HL-60 (cell line): ENCODE measurements around the gene AHRR.

Source experiments
- DNase-seq, 2 experiments: peaks; one replicate each; pipeline ENCODE4 v3.0.0-alpha.2; 2010 to 2020; ENCODE audit warnings: low read depth in 1 of 2, low spot score in 1 of 2
- H3K27ac ChIP-seq: fragments of 250-450 bp; sonication (Bioruptor Pico); replicated peaks from 2 replicates; pipeline ENCODE4 v1.5.1; 2020; ENCODE audit warnings: mild to moderate bottlenecking, moderate library complexity
- H3K27me3 ChIP-seq: fragments of 250-450 bp; sonication (Bioruptor Pico); 2 replicates; pipeline ENCODE4 v1.5.1; 2021; ENCODE audit warnings: mild to moderate bottlenecking, moderate library complexity; ENCODE audit not compliant: insufficient read depth, poor library complexity, severe bottlenecking
- H3K4me3 ChIP-seq: replicated peaks from 2 replicates; pipeline ENCODE4 v1.5.1; 2011; ENCODE audit warnings: mild to moderate bottlenecking, control low read depth, low read length; ENCODE audit not compliant: insufficient read depth
- CTCF ChIP-seq: IDR thresholded peaks from one replicate; pipeline ENCODE4 v1.5.1; 2011; ENCODE audit warnings: low read length, control low read depth, inconsistent platforms; ENCODE audit not compliant: insufficient read depth
- GABPA ChIP-seq: IDR thresholded peaks from 2 replicates; pipeline ENCODE4 v1.6.1; 2012; ENCODE audit warnings: low read depth
- POLR2AphosphoS5 ChIP-seq: IDR thresholded peaks from 2 replicates; pipeline ENCODE4 v1.6.1; 2012; ENCODE audit warnings: low read depth
- REST ChIP-seq: IDR thresholded peaks from 2 replicates; pipeline ENCODE4 v1.6.1; 2012; ENCODE audit warnings: low read depth; ENCODE audit not compliant: insufficient replicate concordance
- SPI1 ChIP-seq: IDR thresholded peaks from 2 replicates; pipeline ENCODE4 v1.6.1; 2012; ENCODE audit warnings: low read depth, mild to moderate bottlenecking, borderline replicate concordance

AHRR gene

GRCh38 chr5:321726-322251 is 275 bp downstream of the AHRR start:
- Histone ChIP-seq H3K27me3 (no peaks in the 10 kb centered on the region), H3K4me3 (peak overlapping the region; percentile 50), H3K27ac (peak overlapping the region; percentile 85)
- no peak for DNase-seq
- no peak; the same call in 1 of the 2 replicates for TF ChIP-seq POLR2AphosphoS5
- TF ChIP-seq SPI1 = no peak
- no peak for TF ChIP-seq REST
- no peak for TF ChIP-seq GABPA
- TF ChIP-seq CTCF = no peak

GRCh38 chr5:322281-322941 is 897 bp downstream of the AHRR start:
- H3K27me3 ChIP-seq = no peaks in the 10 kb centered on the region
- peak in 1 of 2 experiments; percentile 54 for DNase-seq
- no peak for TF ChIP-seq REST
- TF ChIP-seq GABPA = no peak
- no peak for TF ChIP-seq POLR2AphosphoS5
- TF ChIP-seq SPI1 = no peak
- TF ChIP-seq CTCF = no peak
- peak overlapping the region; percentile 85 for H3K27ac ChIP-seq
- H3K4me3 ChIP-seq = peak overlapping the region; percentile 50

- Histone ChIP-seq H3K27me3 (no peaks in the 10 kb centered on the region), H3K27ac (peak overlapping the region; percentile 85), H3K4me3 (peak overlapping the region; percentile 50)
- TF ChIP-seq CTCF = no peak
- peak; percentile 41; the same call in 1 of the 2 replicates for TF ChIP-seq POLR2AphosphoS5
- peak in 1 of 2 experiments; percentile 60 for DNase-seq
Measured at GRCh38 chr5:322942-323879, 1.7 kb downstream of the AHRR start.
